ENCODE measurements around the gene CHFR. TPM values are rescaled to one million over a fixed set of nuclear protein-coding genes. Genes with fewer than 3 reads are reported as not detected.
A peak's percentile ranks its signal among the peaks of the same experiment; 100 is the strongest.
"Not testable (repeated sequence)": the region's sequence is repeated elsewhere in the genome, so short reads cannot be mapped to it uniquely, and the experiment has no call there.

The CHFR gene
- total RNA-seq, 2 donors from 2014 or later, result 57.0 to 80.4 TPM

DNA sequence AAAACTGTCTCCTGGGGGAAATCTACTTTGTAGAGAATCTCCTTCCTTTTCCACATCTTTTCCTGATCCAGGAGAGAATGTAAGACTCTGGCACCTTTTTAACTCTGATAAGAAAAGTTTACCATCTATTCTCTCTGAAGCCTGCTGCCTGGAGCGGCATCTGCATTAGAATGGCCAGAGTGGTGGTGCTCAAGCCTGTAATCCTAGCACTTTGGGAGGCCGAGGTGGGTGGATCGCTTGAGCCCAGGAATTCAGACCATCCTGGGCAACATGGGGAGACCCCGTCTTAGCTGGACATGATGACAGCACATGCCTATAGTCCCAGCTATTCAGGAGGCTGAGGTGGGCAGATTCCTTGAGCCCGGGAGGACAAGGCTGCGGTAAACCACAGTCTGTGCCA is 1.4 kb upstream of the CHFR start:
- no peak overlapping the region for H3K27ac ChIP-seq (ENCODE audit: low read depth, low read length)
- DNase-seq, result peak; percentile 93
- H3K4me1 ChIP-seq (ENCODE audit: control insufficient read depth, insufficient read depth, low read length), result no peaks in the 10 kb centered on the region
- Mint-ChIP-seq H3K4me1 (peaks cover 19% of the 10 kb centered on the region), H3K4me3 (peak overlapping the region; percentile 92), H3K27me3 (ENCODE audit: insufficient read depth) (peaks cover 3% of the 10 kb centered on the region), H3K36me3 (ENCODE audit: low read depth) (peaks cover 28% of the 10 kb centered on the region), H3K27ac (peak overlapping the region; percentile 83), H3K9me3 (no peaks in the 10 kb centered on the region)
- no peak overlapping the region for H3K9ac ChIP-seq (ENCODE audit: extremely low read depth, low read length, poor library complexity, severe bottlenecking)
- WGBS, 2 experiments (ENCODE audit: insufficient coverage in 1 of 2, insufficient read length in 1 of 2), result 25 to 41% methylated on average over 6 of the region's 6 CpGs
- peaks cover 28% of the 10 kb centered on the region for H3K9me3 ChIP-seq (ENCODE audit: control insufficient read depth, low read length)
- H3K27me3 ChIP-seq (ENCODE audit: control insufficient read depth, insufficient read depth, low read length, poor library complexity, severe bottlenecking), result no peaks in the 10 kb centered on the region
- peaks cover 12% of the 10 kb centered on the region for H3K36me3 ChIP-seq (ENCODE audit: control insufficient read depth, insufficient read depth, low read length)
- H3K4me3 ChIP-seq (ENCODE audit: low read length), result peak overlapping the region; percentile 92
- TF ChIP-seq, protein P1, sequence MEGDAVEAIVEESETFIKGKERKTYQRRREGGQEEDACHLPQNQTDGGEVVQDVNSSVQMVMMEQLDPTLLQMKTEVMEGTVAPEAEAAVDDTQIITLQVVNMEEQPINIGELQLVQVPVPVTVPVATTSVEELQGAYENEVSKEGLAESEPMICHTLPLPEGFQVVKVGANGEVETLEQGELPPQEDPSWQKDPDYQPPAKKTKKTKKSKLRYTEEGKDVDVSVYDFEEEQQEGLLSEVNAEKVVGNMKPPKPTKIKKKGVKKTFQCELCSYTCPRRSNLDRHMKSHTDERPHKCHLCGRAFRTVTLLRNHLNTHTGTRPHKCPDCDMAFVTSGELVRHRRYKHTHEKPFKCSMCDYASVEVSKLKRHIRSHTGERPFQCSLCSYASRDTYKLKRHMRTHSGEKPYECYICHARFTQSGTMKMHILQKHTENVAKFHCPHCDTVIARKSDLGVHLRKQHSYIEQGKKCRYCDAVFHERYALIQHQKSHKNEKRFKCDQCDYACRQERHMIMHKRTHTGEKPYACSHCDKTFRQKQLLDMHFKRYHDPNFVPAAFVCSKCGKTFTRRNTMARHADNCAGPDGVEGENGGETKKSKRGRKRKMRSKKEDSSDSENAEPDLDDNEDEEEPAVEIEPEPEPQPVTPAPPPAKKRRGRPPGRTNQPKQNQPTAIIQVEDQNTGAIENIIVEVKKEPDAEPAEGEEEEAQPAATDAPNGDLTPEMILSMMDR (conservative IDR thresholded peaks at IDR 0.05), result no peak

DNA sequence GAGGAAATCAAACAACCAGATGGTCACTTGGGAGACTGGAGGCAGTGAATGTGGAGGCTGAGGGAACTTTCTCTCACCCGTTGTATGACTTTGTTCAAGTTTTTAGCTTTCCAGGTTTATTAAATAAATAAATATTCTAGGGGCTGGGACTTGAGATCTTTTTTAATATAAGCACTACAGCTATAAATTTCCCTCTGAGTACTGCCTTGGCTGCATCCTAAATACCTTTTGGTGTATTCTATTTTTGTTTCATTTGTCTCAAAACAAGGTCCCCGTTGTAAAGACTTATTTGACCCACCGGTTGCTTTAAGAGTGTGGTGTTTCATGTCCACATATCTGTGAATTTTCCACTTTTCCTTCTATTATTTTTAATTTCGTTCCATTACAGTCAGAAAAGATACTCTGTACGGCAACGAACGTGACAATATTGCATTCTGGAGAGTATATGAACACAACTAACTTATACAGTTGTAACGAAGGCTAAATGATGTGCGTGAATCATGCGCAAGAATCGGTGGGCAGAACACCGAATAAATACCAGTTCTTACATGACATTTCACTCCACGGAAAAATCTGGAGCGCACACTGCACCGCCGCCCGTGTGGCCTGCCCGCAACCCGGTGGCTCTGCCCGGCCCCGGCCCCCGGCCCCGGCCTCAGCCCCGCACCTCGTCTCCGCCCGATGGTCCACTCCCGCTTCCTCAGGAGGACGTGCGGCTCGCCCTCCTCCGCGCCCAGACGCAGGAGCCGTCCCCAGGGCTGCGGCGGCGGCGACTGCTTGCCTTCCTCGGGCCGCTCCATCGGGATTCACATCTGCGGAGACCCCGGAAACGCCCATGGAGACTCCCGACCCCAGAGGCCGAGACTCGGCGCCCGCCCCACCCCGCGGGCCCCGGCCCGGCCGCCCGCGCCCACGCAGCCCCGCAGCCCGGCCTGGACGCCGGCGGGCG is 602 bp downstream of the CHFR start:
- H3K27ac ChIP-seq (ENCODE audit: low read depth, low read length), result no peak overlapping the region
- Mint-ChIP-seq H3K36me3 (ENCODE audit: low read depth) (peaks cover 43% of the 10 kb centered on the region), H3K4me3 (peak overlapping the region; percentile 92), H3K27ac (peak overlapping the region; percentile 62), H3K27me3 (ENCODE audit: insufficient read depth) (peaks cover 3% of the 10 kb centered on the region), H3K9me3 (no peaks in the 10 kb centered on the region), H3K4me1 (peaks cover 19% of the 10 kb centered on the region)
- peak overlapping the region; percentile 94 for H3K4me3 ChIP-seq (ENCODE audit: low read length)
- WGBS, 2 experiments (ENCODE audit: insufficient coverage in 1 of 2, insufficient read length in 1 of 2), result 9 to 17% methylated on average over 33 to 64 of the region's 64 CpGs
- peaks cover 28% of the 10 kb centered on the region for H3K9me3 ChIP-seq (ENCODE audit: control insufficient read depth, low read length)
- H3K4me1 ChIP-seq (ENCODE audit: control insufficient read depth, insufficient read depth, low read length), result no peaks in the 10 kb centered on the region
- H3K9ac ChIP-seq (ENCODE audit: extremely low read depth, low read length, poor library complexity, severe bottlenecking), result peak overlapping the region; percentile 36
- peaks cover 25% of the 10 kb centered on the region for H3K36me3 ChIP-seq (ENCODE audit: control insufficient read depth, insufficient read depth, low read length)
- H3K27me3 ChIP-seq (ENCODE audit: control insufficient read depth, insufficient read depth, low read length, poor library complexity, severe bottlenecking), result no peaks in the 10 kb centered on the region
- TF ChIP-seq, protein P1 (conservative IDR thresholded peaks at IDR 0.05), result no peak
- no peak for DNase-seq

DNA sequence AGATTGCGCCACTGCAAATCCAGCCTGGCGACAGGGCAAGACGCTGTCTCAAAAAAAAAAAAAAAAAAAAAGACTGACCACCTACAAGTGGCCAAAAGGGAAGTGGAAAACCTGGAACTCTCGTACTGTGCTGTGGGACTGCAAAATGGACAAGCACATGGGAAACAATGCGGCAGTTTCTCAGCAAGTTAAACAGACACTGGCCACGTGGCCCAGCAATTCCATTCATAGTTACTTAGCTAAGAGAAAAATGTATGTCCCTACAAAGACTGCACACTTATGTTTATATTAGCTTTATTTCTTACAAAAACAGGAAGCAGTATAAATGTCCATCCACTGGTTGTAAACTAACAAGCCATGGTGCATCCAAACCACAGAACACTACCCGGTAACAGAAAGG is 5.6 kb downstream of the CHFR start:
- TF ChIP-seq, protein P1 (conservative IDR thresholded peaks at IDR 0.05), result no peak
- Histone ChIP-seq H3K4me1 (ENCODE audit: control insufficient read depth, insufficient read depth, low read length) (no peaks in the 10 kb centered on the region), H3K27me3 (ENCODE audit: control insufficient read depth, insufficient read depth, low read length, poor library complexity, severe bottlenecking) (no peaks in the 10 kb centered on the region), H3K4me3 (ENCODE audit: low read length) (no peak overlapping the region), H3K9me3 (ENCODE audit: control insufficient read depth, low read length) (peaks cover 14% of the 10 kb centered on the region), H3K9ac (ENCODE audit: extremely low read depth, low read length, poor library complexity, severe bottlenecking) (no peak overlapping the region), H3K27ac (ENCODE audit: low read depth, low read length) (no peak overlapping the region), H3K36me3 (ENCODE audit: control insufficient read depth, insufficient read depth, low read length) (peaks cover 40% of the 10 kb centered on the region)
- Mint-ChIP-seq H3K27me3 (ENCODE audit: insufficient read depth) (no peaks in the 10 kb centered on the region), H3K9me3 (no peaks in the 10 kb centered on the region), H3K27ac (no peak overlapping the region), H3K4me1 (peaks cover 2% of the 10 kb centered on the region), H3K4me3 (no peak overlapping the region), H3K36me3 (ENCODE audit: low read depth) (peaks cover 55% of the 10 kb centered on the region)
- no peak for DNase-seq
- WGBS, 2 experiments (ENCODE audit: insufficient coverage in 1 of 2, insufficient read length in 1 of 2), result 93 to 96% methylated on average over 3 to 7 of the region's 7 CpGs

DNA sequence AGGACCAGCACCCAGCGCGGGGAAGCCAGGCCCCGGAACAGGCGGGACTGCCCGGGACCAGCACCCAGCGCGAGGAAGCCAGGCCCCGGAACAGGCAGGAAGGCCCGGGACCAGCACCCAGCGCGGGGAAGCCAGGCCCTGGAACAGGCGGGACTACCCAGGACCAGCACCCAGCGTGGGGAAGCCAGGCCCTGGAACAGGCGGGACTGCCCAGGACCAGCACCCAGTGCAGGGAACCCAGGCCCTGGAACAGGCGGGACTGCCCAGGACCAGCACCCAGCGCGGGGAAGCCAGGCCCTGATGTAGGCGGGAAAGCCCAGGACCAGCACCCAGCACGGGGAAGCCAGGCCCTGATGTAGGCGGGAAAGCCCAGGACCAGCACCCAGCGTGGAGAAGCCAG is 12.8 kb downstream of the CHFR start:
- not testable (repeated sequence) for H3K4me3 Mint-ChIP-seq; H3K4me1 ChIP-seq (ENCODE audit: control insufficient read depth, insufficient read depth, low read length); H3K27ac ChIP-seq (ENCODE audit: low read depth, low read length); H3K4me3 ChIP-seq (ENCODE audit: low read length); H3K27ac Mint-ChIP-seq; H3K27me3 Mint-ChIP-seq (ENCODE audit: insufficient read depth); H3K9ac ChIP-seq (ENCODE audit: extremely low read depth, low read length, poor library complexity, severe bottlenecking); H3K27me3 ChIP-seq (ENCODE audit: control insufficient read depth, insufficient read depth, low read length, poor library complexity, severe bottlenecking); DNase-seq; H3K9me3 Mint-ChIP-seq; H3K9me3 ChIP-seq (ENCODE audit: control insufficient read depth, low read length); H3K4me1 Mint-ChIP-seq
- WGBS, 2 experiments (ENCODE audit: insufficient coverage in 1 of 2, insufficient read length in 1 of 2), result 87 to 95% methylated on average over 12 to 21 of the region's 21 CpGs
- peaks cover 58% of the 10 kb centered on the region for H3K36me3 Mint-ChIP-seq (ENCODE audit: low read depth)
- peaks cover 58% of the 10 kb centered on the region for H3K36me3 ChIP-seq (ENCODE audit: control insufficient read depth, insufficient read depth, low read length)
